Stimulated activated CD4-positive, alpha-beta T cell treated with anti-CD3 and anti-CD28 coated beads, Interleukin-1b, Interleukin-23, amount 100 ng/mL, for 4 hours (primary cell): ENCODE data around the gene GCNA.
"Not testable (repeated sequence)": the region's sequence is repeated elsewhere in the genome, so short reads cannot be mapped to it uniquely, and the experiment has no call there.

Experiments used
- DNase-seq, 2 donors: peaks; one replicate each; pipeline ENCODE4 v3.0.0-alpha.2; 2020; ENCODE audit warnings: low read depth in 2 of 2

Gene GCNA

DNA sequence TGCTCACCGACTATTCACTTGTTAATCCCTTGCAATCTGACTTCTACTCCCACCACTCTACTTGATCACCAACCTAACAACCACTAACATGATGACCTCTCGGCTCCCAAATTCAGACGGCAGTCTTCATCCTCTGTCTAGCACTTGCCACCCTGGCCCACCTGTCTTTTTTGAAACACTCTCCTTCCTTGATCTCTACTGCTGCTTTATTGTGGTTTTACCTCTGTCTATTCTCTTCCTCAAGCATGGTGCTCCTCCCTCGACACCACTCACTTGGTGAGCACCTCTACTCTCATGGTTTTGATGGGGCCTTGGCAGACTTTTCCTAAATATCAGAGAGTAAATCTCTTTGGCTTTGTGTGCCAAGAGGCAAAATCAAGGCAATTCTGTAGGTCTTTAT is 61.8 kb downstream of the GCNA start:
- DNase-seq, result no peak

DNA sequence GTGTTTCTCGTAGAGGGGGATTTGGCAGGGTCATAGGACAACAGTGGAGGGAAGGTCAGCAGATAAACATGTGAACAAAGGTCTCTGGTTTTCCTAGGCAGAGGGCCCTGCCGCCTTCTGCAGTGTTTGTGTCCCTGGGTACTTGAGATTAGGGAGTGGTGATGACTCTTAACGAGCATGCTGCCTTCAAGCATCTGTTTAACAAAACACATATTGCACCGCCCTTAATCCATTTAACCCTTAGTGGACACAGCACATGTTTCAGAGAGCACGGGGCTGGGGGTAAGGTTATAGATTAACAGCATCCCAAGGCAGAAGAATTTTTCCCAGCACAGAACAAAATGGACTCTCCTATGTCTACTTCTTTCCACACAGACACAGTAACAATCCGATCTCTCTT is 66.2 kb downstream of the GCNA start:
- not testable (repeated sequence) for DNase-seq

GRCh38 chrX:71650333-71650969 is 72.2 kb downstream of the GCNA start:
- DNase-seq, result no peak

DNA sequence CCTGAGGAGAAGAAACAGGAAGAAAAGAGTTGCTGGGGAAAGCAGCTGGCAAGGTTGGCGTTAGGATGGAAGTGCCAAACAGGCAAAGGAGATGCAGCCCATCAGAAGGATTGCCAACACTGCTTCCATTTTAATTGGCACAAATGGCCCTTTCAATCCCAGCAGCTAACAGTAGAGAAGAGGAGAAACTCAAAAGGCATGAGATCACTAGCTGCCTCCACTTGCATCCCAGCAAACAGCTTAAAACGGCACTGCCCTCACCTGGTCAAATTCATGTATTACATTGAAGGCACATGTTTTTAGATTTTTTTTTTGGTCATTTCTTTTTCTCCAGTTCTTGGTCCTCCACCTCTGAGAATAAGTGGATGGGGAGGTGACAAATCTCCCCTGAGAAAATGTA is 74.2 kb downstream of the GCNA start:
- peak in 1 of 2 donors; percentile 59 for DNase-seq

DNA sequence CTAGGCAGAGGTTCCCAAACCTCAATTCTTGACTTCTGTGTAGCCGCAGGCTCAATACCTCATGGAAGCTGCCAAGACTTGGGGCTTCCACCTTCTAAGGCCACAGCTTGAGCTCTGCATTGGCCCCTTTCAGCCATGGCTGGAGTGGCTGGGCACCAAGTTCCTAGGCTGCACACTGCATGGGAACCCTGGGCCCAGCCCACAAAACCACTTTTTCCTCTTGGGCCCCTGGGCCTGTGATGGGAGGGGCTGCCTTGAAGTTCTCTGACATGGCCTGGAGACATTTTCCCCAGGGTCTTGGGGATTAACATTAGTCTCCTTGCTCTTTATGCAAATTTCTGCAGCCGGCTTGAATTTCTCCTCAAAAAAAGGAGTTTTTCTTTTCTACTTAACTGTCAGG is 75.1 kb downstream of the GCNA start:
- DNase-seq, result no peak

- DNase-seq, result no peak
Observed at GRCh38 chrX:71657267-71657666, 79.0 kb downstream of the GCNA start.

DNA sequence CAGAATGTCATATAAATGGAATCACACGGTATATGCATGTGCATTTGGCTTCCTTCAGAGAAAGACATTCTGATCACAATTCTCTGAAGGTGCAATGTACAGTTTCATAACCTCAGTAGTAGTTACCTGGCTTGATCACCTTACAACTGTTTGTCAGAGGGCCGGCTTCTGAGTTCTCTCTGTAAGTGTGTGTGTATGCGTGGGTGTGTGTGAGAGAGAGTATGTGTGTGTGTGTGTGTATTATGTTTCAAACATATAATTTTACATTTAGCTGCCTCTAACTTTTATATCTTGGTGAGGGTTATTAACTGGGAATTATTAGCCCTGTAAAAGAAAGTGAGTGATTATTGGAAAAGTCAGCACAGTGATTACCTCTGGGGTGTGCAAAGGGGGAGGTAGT is 81.1 kb downstream of the GCNA start:
- no peak for DNase-seq

DNA sequence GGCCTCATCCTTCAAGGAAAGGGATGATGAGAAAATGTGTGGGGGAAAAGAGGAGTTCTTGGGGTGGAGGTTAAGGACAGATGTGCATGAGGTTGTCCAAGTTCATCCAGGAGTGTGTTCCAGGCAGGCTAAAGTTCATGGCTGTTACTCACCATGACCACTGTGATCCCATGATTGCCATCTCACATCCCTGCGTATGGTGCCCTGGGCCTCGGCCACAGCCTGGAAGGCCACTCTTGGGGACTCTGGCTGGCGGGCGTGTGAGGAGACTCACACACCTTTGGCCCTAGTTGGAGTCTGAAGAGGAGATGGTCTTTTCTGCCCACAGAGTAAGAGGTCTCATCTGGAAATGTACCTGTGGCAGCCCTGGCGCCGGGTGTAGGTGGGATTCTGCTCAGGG is 81.7 kb downstream of the GCNA start:
- DNase-seq, result no peak

DNA sequence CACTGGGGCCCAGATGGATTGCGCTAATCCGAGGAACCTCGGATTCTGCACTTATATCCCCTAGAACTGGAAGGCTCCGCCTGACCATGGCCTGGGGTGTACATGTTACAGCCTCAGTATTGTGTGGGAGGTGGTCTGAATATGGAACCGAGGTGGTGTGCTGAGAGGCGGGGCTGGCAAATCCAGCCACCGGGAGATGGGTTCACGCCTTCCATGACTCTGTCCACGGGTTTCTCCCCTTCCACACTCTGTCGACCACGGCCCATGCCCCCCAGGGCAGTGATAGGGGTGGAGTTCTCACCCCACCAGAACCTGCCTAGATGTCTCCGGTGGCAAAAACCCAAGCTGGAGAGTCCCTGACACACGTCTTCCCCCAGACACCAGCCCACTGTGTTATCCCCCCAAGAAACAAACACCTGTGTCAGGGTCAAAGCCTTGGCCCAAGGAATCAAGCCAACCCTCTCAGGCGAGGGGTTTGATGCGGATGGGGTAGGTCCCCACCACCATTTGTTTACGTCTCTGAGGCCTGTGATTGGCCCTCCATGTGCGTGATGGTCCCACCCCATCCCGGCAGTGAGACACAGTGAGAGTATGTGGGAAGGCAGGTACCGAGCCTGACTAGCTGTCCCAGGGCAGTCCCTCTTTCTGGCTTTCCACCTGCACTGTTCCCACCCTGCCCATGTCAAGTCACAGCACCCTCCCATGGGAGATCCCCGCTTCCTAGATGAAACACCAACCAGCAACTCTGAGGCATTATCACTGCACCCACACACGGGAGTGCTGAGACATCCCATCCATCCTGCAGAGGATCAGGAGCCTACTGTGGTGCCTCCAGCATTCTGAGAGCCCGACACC is 82.6 kb downstream of the GCNA start:
- DNase-seq, result no peak

DNA sequence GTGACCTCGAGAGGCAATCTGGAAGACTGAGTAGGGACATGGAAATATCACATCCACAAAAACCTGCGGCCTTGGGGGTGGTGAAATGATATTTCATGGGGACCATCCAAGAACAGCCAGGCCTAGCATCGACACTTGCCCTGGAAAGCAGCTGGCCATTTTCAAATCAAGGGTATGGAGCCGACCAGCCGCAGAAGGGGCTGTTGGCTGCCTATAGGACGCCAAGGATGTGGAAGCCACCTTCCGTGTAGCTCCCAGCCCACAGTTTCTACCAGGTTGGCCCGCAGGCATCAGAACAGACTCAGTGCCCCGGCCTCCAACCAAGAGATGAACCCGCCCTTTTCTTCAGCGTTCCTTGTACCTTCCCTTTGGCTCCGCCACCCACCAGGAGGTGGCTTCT is 83.7 kb downstream of the GCNA start:
- no peak for DNase-seq

DNA sequence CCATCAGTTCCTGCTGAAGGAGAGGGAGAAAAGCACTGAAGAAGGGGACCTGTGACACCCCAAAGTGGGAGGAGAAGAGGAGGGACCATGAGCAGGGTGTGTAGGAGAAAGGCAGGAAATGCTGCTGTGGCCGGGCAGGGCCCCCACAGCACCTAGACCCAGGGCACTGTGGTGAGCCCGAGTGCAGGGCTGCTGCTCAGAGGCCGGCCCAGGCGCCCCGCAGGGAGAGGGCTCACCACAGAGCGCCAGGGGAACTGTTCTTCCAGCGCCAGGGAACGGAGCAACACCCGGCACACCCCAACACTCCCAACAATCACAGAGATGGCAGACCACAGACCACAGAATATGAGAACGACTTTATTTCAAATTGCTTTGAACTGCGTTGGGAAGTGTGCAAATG is 84.4 kb downstream of the GCNA start:
- DNase-seq, result not testable (repeated sequence)
